GM23248 (cell line): ENCODE results near the gene CFAP99. TPM values are rescaled to one million over a fixed set of nuclear protein-coding genes. Genes with fewer than 3 reads are reported as not detected.

ENCODE experiments used
- DNase-seq: peaks from one replicate; pipeline ENCODE4 v3.0.0-alpha.2; 2015
- H2AFZ ChIP-seq: fragments of 200-600 bp; sonication (generic); 2 replicates; pipeline ENCODE4 v1.6.1; 2016; ENCODE audit warnings: antibody characterized with exemption
- H3F3A ChIP-seq: fragments of 200-600 bp; sonication (generic); 2 replicates; pipeline ENCODE4 v1.6.1; 2016; ENCODE audit warnings: mild to moderate bottlenecking, antibody characterized with exemption, mixed run types; ENCODE audit not compliant: insufficient read depth
- H3K27ac ChIP-seq: fragments of 200-600 bp; sonication (generic); 2 replicates; pipeline ENCODE4 v1.5.1; 2016; ENCODE audit warnings: mild to moderate bottlenecking
- H3K27me3 ChIP-seq: fragments of 200-600 bp; sonication (generic); replicated peaks from 2 replicates; pipeline ENCODE4 v1.6.1; 2016; ENCODE audit warnings: mild to moderate bottlenecking; ENCODE audit not compliant: insufficient read depth
- H3K36me3 ChIP-seq: fragments of 200-600 bp; sonication (generic); 2 replicates; pipeline ENCODE4 v1.6.1; 2016; ENCODE audit warnings: low read depth, mild to moderate bottlenecking
- H3K4me1 ChIP-seq: fragments of 200-600 bp; sonication (generic); 2 replicates; pipeline ENCODE4 v1.6.1; 2016; ENCODE audit warnings: mild to moderate bottlenecking; ENCODE audit not compliant: insufficient read depth
- H3K4me2 ChIP-seq: fragments of 200-600 bp; sonication (generic); one replicate; pipeline ENCODE4 v1.6.1; 2016; ENCODE audit warnings: mild to moderate bottlenecking; ENCODE audit not compliant: unreplicated experiment
- H3K4me3 ChIP-seq: fragments of 200-600 bp; sonication (generic); 2 replicates; pipeline ENCODE4 v1.5.1; 2016; ENCODE audit warnings: mild to moderate bottlenecking
- H3K79me2 ChIP-seq: fragments of 200-600 bp; sonication (generic); 2 replicates; pipeline ENCODE4 v1.6.1; 2016; ENCODE audit warnings: mild to moderate bottlenecking; ENCODE audit not compliant: insufficient read depth
- H3K9ac ChIP-seq: fragments of 200-600 bp; sonication (generic); 2 replicates; pipeline ENCODE4 v1.6.1; 2016; ENCODE audit warnings: mild to moderate bottlenecking
- H3K9me2 ChIP-seq: fragments of 200-600 bp; sonication (generic); 2 replicates; pipeline ENCODE4 v1.6.1; 2016; ENCODE audit warnings: mixed run types, mild to moderate bottlenecking, moderate library complexity; ENCODE audit not compliant: insufficient read depth
- H3K9me3 ChIP-seq: fragments of 200-600 bp; sonication (generic); one replicate; pipeline ENCODE4 v1.6.1; 2017; ENCODE audit warnings: low read depth
- H4K20me1 ChIP-seq: fragments of 200-600 bp; sonication (generic); 2 replicates; pipeline ENCODE4 v1.6.0; 2016; ENCODE audit not compliant: insufficient read depth
- EZH2 ChIP-seq: fragments of 200-600 bp; sonication (generic); IDR thresholded peaks from 2 replicates; pipeline ENCODE4 v1.6.1; 2018; ENCODE audit warnings: antibody characterized with exemption, mild to moderate bottlenecking; ENCODE audit not compliant: insufficient read depth, poor library complexity, severe bottlenecking
- EZH2phosphoT487 ChIP-seq: fragments of 200-600 bp; sonication (generic); IDR thresholded peaks from 2 replicates; pipeline ENCODE4 v1.6.1; 2018; ENCODE audit warnings: antibody characterized with exemption, moderate library complexity, mild to moderate bottlenecking, low read depth; ENCODE audit not compliant: insufficient read depth
- WGBS, 2 experiments: methylation state at CpG; one replicate each; pipeline ENCODE4 v1.1.6; 2015 to 2017; ENCODE audit warnings: low lambda C conversion rate in 2 of 2, low coverage in 1 of 2; ENCODE audit errors: missing lambda C conversion rate in 2 of 2; 5-methylcytosine and 5-hydroxymethylcytosine counted together
- in situ Hi-C: fragments of 300-500 bp; cut with MboI; formaldehyde crosslinking; loops from 2 replicates; pipeline ENCODE4 v1.15.0; 2020
- polyA plus RNA-seq: library from polyadenylated mRNA; unstranded; fragments of >200 nt; fragmentation: Nextera tagmentation; extraction: Ambion mirVana; gene quantifications from 2 replicates; pipeline ENCODE4 v1.2.1, GENCODE V29; 2016
- total RNA-seq: library from RNA; depleted of rRNA; stranded (reverse); fragments of >200 nt; shearing (Covaris generic); gene quantifications from 2 replicates; pipeline ENCODE4 v1.2.3, GENCODE V29; 2014

Gene CFAP99
- total and polyA plus RNA-seq, 2 experiments from 2014 or later, result not detected

- in situ Hi-C loops, result no loop called here
These were observed 9.8 kb upstream of the CFAP99 start for GRCh38 chr4:2408976-2409375.

GRCh38 chr4:2409381-2409783 is 9.4 kb upstream of the CFAP99 start:
- peaks cover 14% of the 10 kb centered on the region for H3F3A ChIP-seq
- no peak overlapping the region for H3K4me3 ChIP-seq
- no peak overlapping the region for H2AFZ ChIP-seq
- in situ Hi-C loops, result no loop called here
- peaks cover 19% of the 10 kb centered on the region for H3K4me1 ChIP-seq
- TF ChIP-seq EZH2phosphoT487, result no peak
- TF ChIP-seq EZH2, result no peak
- no peak for DNase-seq
- no peaks in the 10 kb centered on the region for H3K79me2 ChIP-seq
- H3K9me2 ChIP-seq, result no peaks in the 10 kb centered on the region
- no peaks in the 10 kb centered on the region for H3K36me3 ChIP-seq
- H3K27ac ChIP-seq, result no peak overlapping the region
- H3K9ac ChIP-seq, result no peak overlapping the region
- WGBS, 2 experiments, result 72 to 78% methylated on average over 12 to 14 of the region's 14 CpGs
- no peaks in the 10 kb centered on the region for H3K27me3 ChIP-seq
- no peak overlapping the region for H3K4me2 ChIP-seq
- no peaks in the 10 kb centered on the region for H4K20me1 ChIP-seq
- no peaks in the 10 kb centered on the region for H3K9me3 ChIP-seq

More at GRCh38 chr4:2408976-2409375, 9.8 kb upstream of the CFAP99 start:
- no peaks in the 10 kb centered on the region for H3K9me2 ChIP-seq
- no peaks in the 10 kb centered on the region for H3K27me3 ChIP-seq
- peaks cover 15% of the 10 kb centered on the region for H3K4me1 ChIP-seq
- no peak overlapping the region for H3K4me3 ChIP-seq
- H3K9me3 ChIP-seq, result no peaks in the 10 kb centered on the region
- no peak overlapping the region for H3K4me2 ChIP-seq
- H3K79me2 ChIP-seq, result no peaks in the 10 kb centered on the region
- H3K9ac ChIP-seq, result no peak overlapping the region
- DNase-seq, result no peak
- peaks cover 10% of the 10 kb centered on the region for H3F3A ChIP-seq
- no peak for TF ChIP-seq EZH2
- TF ChIP-seq EZH2phosphoT487, result no peak
- 91 to 97% methylated on average over 7 to 10 of the region's 10 CpGs for WGBS, 2 experiments
- no peak overlapping the region for H3K27ac ChIP-seq
- H3K36me3 ChIP-seq, result no peaks in the 10 kb centered on the region
- H4K20me1 ChIP-seq, result no peaks in the 10 kb centered on the region
- H2AFZ ChIP-seq, result no peak overlapping the region

DNA sequence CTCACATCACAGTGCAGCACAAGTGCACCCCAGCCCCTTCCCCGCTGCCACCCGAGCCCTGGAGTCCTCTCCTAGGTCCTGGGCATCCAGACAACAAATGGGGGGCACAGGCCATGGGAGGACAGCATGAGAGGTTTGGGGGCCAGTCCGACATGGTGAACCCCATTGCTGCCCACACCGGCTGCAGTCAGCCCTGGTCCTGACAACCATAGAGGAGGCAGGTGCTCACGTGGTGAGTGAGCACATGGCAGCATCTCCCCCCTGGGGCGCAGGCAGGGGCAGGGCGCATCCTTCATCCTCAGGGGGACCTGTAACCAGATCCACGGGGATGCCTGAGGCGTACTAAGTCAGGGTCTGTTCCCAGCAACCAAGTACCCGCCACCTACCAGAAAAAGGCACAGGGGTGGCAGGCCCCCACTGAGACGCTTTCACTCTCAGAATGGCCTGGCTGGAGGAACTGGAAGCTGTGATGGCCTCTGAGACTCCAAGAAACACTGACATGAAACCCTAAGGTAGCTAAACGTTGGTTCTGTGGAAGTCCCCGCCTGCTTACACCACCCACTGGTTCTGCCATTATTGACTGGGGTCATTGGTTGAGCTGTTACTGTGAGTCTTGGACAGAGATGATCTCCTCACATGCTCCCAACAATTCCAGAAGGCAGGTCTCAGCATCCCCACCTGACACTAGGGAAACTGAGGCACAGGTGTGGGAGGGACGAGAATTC is 6.8 kb upstream of the CFAP99 start:
- Histone ChIP-seq H3K4me3 (peak overlapping the region; percentile 58), H3K9me3 (no peaks in the 10 kb centered on the region), H3K36me3 (no peaks in the 10 kb centered on the region), H2AFZ (peak overlapping the region; percentile 77), H3K27ac (peak overlapping the region; percentile 89), H3K9ac (peak overlapping the region; percentile 78), H3K4me2 (peak overlapping the region; percentile 85), H3K79me2 (no peaks in the 10 kb centered on the region), H3K27me3 (no peaks in the 10 kb centered on the region), H4K20me1 (no peaks in the 10 kb centered on the region), H3F3A (peaks cover 32% of the 10 kb centered on the region), H3K4me1 (peaks cover 19% of the 10 kb centered on the region), H3K9me2 (no peaks in the 10 kb centered on the region)
- no peak for DNase-seq
- TF ChIP-seq EZH2phosphoT487 (no peak), EZH2 (no peak)
- in situ Hi-C loops, result no loop called here
- WGBS, 2 experiments, result 90 to 91% methylated on average over 14 of the region's 14 CpGs

DNA sequence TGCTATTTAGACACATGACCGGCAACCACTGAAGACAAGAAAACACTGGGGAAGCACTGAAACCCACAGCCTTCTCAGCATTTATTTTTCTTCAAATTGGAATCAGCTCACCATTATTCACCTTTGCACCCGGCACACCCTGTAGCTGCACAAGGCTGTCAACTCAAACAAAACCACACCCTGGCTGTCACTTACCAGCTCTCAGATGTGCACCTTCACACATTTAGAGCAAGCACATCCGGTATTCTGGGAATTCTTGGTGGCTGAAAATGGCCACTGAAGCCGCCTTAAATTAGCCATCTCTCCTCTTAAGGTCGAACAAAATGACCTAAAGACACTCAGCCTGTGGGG is 6.2 kb upstream of the CFAP99 start:
- DNase-seq, result no peak
- in situ Hi-C loops, result no loop called here
- Histone ChIP-seq H3K36me3 (no peaks in the 10 kb centered on the region), H2AFZ (peak overlapping the region; percentile 77), H3K9me3 (no peaks in the 10 kb centered on the region), H3K4me1 (peaks cover 19% of the 10 kb centered on the region), H3K9ac (peak overlapping the region; percentile 78), H3K4me3 (peak overlapping the region; percentile 58), H3K79me2 (no peaks in the 10 kb centered on the region), H3K4me2 (peak overlapping the region; percentile 85), H3K27ac (peak overlapping the region; percentile 89), H3K9me2 (no peaks in the 10 kb centered on the region), H3K27me3 (no peaks in the 10 kb centered on the region), H4K20me1 (no peaks in the 10 kb centered on the region), H3F3A (peaks cover 32% of the 10 kb centered on the region)
- WGBS, 2 experiments, result 61 to 62% methylated on average over 5 of the region's 5 CpGs
- TF ChIP-seq EZH2phosphoT487, result no peak
- TF ChIP-seq EZH2, result no peak
